Trophoblast cell (in vitro differentiated cells and primary cell): ENCODE measurements around the gene CROCC2.

Source experiments
- DNase-seq, 2 donors: peaks; one replicate each; pipeline ENCODE4 v3.0.0-alpha.2; 2016
- H2AFZ ChIP-seq: 2 replicates; pipeline ENCODE4 v1.6.1; 2013; ENCODE audit warnings: low read length, moderate library complexity, mild to moderate bottlenecking; ENCODE audit not compliant: insufficient read depth, poor library complexity
- H2AK5ac ChIP-seq: 2 replicates; pipeline ENCODE4 v1.6.1; 2013; ENCODE audit warnings: mild to moderate bottlenecking, low read length
- H2BK120ac ChIP-seq: 2 replicates; pipeline ENCODE4 v1.6.1; 2013; ENCODE audit warnings: low read length, mild to moderate bottlenecking, moderate library complexity; ENCODE audit not compliant: insufficient read depth, poor library complexity
- H2BK12ac ChIP-seq: 2 replicates; pipeline ENCODE4 v1.6.1; 2013; ENCODE audit warnings: mild to moderate bottlenecking, low read length, moderate library complexity
- H2BK5ac ChIP-seq: 2 replicates; pipeline ENCODE4 v1.6.1; 2013; ENCODE audit warnings: low read length, low read depth, moderate library complexity, mild to moderate bottlenecking; ENCODE audit not compliant: poor library complexity
- H3K14ac ChIP-seq: 2 replicates; pipeline ENCODE4 v1.6.1; 2013; ENCODE audit warnings: mild to moderate bottlenecking, low read length
- H3K18ac ChIP-seq: 2 replicates; pipeline ENCODE4 v1.6.1; 2013; ENCODE audit warnings: mild to moderate bottlenecking, low read length
- H3K23ac ChIP-seq: 2 replicates; pipeline ENCODE4 v1.6.1; 2013; ENCODE audit warnings: low read length
- H3K27ac ChIP-seq: 2 replicates; pipeline ENCODE4 v1.5.1; 2013; ENCODE audit warnings: low read depth, mild to moderate bottlenecking, inconsistent platforms, low read length, moderate library complexity
- H3K27me3 ChIP-seq: 2 replicates; pipeline ENCODE4 v1.6.1; 2013; ENCODE audit warnings: inconsistent platforms, mild to moderate bottlenecking, low read length, moderate library complexity; ENCODE audit not compliant: insufficient read depth
- H3K36me3 ChIP-seq, 2 experiments: 1 replicate in 1 of 2; 2 replicates in 1 of 2; pipeline ENCODE4 v1.6.1; 2013; ENCODE audit warnings: low read length in 2 of 2, mild to moderate bottlenecking in 2 of 2, moderate library complexity in 1 of 2; ENCODE audit not compliant: insufficient read depth in 2 of 2, control insufficient read depth in 1 of 2
- H3K4ac ChIP-seq: 2 replicates; pipeline ENCODE4 v1.6.1; 2013; ENCODE audit warnings: low read depth, mild to moderate bottlenecking, low read length, moderate library complexity
- H3K4me1 ChIP-seq, 2 experiments: 1 replicate in 1 of 2; 2 replicates in 1 of 2; pipeline ENCODE4 v1.6.1; 2013; ENCODE audit warnings: low read length in 2 of 2, mild to moderate bottlenecking in 2 of 2, moderate library complexity in 1 of 2; ENCODE audit not compliant: insufficient read depth in 2 of 2, control insufficient read depth in 1 of 2
- H3K4me2 ChIP-seq: 2 replicates; pipeline ENCODE4 v1.6.1; 2013; ENCODE audit warnings: inconsistent platforms, mild to moderate bottlenecking, low read length, moderate library complexity
- H3K4me3 ChIP-seq: 2 replicates; pipeline ENCODE4 v1.5.1; 2013; ENCODE audit warnings: mild to moderate bottlenecking, low read depth, low read length, inconsistent platforms
- H3K79me1 ChIP-seq: one replicate; pipeline ENCODE4 v1.6.1; 2013; ENCODE audit warnings: low read length
- H3K79me2 ChIP-seq: 2 replicates; pipeline ENCODE4 v1.6.1; 2013; ENCODE audit warnings: low read length, mild to moderate bottlenecking; ENCODE audit not compliant: control insufficient read depth, insufficient read depth, poor library complexity
- H3K9ac ChIP-seq: 2 replicates; pipeline ENCODE4 v1.6.1; 2013; ENCODE audit warnings: mild to moderate bottlenecking, low read length
- H3K9me3 ChIP-seq: 2 replicates; pipeline ENCODE4 v1.6.1; 2013; ENCODE audit warnings: low read depth, mild to moderate bottlenecking, control low read depth, inconsistent platforms, low read length; ENCODE audit not compliant: insufficient read depth
- H4K12ac ChIP-seq: 2 replicates; pipeline ENCODE4 v1.6.1; 2013; ENCODE audit warnings: low read depth, mild to moderate bottlenecking, low read length, moderate library complexity
- H4K8ac ChIP-seq: 2 replicates; pipeline ENCODE4 v1.6.1; 2013; ENCODE audit warnings: low read depth, mild to moderate bottlenecking, low read length, moderate library complexity
- H4K91ac ChIP-seq: one replicate; pipeline ENCODE4 v1.6.1; 2013; ENCODE audit warnings: low read depth, mild to moderate bottlenecking, low read length, moderate library complexity
- WGBS: extraction: QIAGEN DNeasy Blood & Tissue Kit; methylation state at CpG from one replicate; pipeline ENCODE4 v1.1.7; 2013; ENCODE audit warnings: missing lambda C conversion rate; ENCODE audit not compliant: insufficient read length, insufficient coverage; ENCODE audit errors: extremely low coverage; 5-methylcytosine and 5-hydroxymethylcytosine counted together

CROCC2 gene

DNA sequence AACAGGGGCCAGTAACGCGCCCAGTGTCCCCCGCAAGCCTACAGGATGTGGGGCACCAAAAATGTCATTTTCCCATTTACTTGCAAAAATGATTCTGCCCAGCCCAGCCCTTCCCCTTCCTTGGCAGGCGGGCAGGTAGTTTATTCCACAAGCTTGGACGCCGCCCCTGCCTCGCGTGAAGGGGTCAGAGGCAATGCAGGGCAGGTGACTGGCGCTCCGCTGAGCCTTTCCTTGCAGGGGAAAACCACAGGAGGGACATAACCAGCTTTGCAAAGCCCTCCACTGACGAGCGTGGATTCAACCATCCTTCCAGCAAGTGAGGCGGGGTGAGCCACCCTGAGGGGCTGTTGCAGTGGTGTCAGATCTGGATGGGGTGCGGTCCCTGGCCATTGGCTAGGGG is 15.4 kb upstream of the CROCC2 start:
- no peak overlapping the region for H3K4me2 ChIP-seq

GRCh38 chr2:240891492-240892340 is 14.4 kb upstream of the CROCC2 start:
- Histone ChIP-seq H3K4ac (no peak overlapping the region), H3K79me1 (no peaks in the 10 kb centered on the region), H3K4me3 (no peak overlapping the region), H3K79me2 (no peaks in the 10 kb centered on the region), H4K12ac (no peak overlapping the region), H3K9ac (no peak overlapping the region), H3K4me2 (no peak overlapping the region), H3K9me3 (no peaks in the 10 kb centered on the region), H3K23ac (no peak overlapping the region), H2BK120ac (no peak overlapping the region), H3K27me3 (no peaks in the 10 kb centered on the region), H4K8ac (no peak overlapping the region), H4K91ac (no peak overlapping the region), H3K36me3 (no peaks in the 10 kb centered on the region), H3K14ac (no peak overlapping the region), H3K4me1 (peaks cover 31 to 39% of the 10 kb centered on the region in 2 experiments), H3K18ac (no peak overlapping the region), H2BK12ac (no peak overlapping the region), H2BK5ac (no peak overlapping the region), H2AK5ac (no peak overlapping the region), H3K27ac (no peak overlapping the region), H2AFZ (no peak overlapping the region)
- WGBS: no CpG with 5 or more reads among the region's 20 CpGs
- DNase-seq: no peak

More for the DNA sequence above, 15.4 kb upstream of the CROCC2 start:
- Histone ChIP-seq H3K18ac (no peak overlapping the region), H3K79me1 (no peaks in the 10 kb centered on the region), H3K27me3 (no peaks in the 10 kb centered on the region), H2AFZ (no peak overlapping the region), H4K8ac (no peak overlapping the region), H2AK5ac (no peak overlapping the region), H2BK12ac (no peak overlapping the region), H3K36me3 (no peaks in the 10 kb centered on the region), H4K91ac (no peak overlapping the region), H3K9me3 (no peaks in the 10 kb centered on the region), H3K27ac (no peak overlapping the region), H3K4me3 (no peak overlapping the region), H3K9ac (no peak overlapping the region), H3K4me1 (peaks cover 26 to 31% of the 10 kb centered on the region in 2 experiments), H2BK5ac (no peak overlapping the region), H3K14ac (no peak overlapping the region), H4K12ac (no peak overlapping the region), H3K23ac (no peak overlapping the region), H2BK120ac (no peak overlapping the region), H3K79me2 (no peaks in the 10 kb centered on the region), H3K4ac (no peak overlapping the region)
- WGBS: no CpG with 5 or more reads among the region's 14 CpGs
- DNase-seq: no peak

DNA sequence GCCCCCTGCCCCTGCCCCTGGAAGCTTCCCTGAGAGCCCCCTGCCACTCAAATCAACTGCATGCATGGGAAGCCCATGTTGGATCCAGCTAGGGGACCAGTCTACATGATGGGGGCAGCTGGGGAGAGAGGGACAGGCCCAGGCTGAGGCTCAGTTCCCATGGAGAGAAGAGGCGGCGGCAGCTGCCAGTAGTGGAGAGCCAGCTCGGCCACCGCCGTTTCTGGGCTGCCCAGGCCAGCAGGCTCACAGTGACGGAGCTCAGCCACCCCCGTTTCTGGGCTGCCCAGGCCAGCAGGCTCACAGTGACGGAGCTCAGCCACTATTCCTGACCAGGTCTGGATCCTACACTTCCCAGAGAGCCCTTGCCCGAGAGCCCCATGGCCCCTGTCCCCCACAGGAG is 13.8 kb upstream of the CROCC2 start:
- H2AFZ ChIP-seq: no peak overlapping the region
- H3K18ac ChIP-seq: no peak overlapping the region
- no CpG with 5 or more reads among the region's 9 CpGs for WGBS
- DNase-seq: no peak
- H3K4me3 ChIP-seq: no peak overlapping the region
- no peak overlapping the region for H3K14ac ChIP-seq
- H2BK5ac ChIP-seq: no peak overlapping the region
- H2BK12ac ChIP-seq: no peak overlapping the region
- H3K27me3 ChIP-seq: no peaks in the 10 kb centered on the region
- H3K9ac ChIP-seq: no peak overlapping the region
- H4K91ac ChIP-seq: no peak overlapping the region
- no peak overlapping the region for H3K4me2 ChIP-seq
- H3K4me1 ChIP-seq: peaks cover 31 to 39% of the 10 kb centered on the region in 2 experiments
- no peak overlapping the region for H3K4ac ChIP-seq
- no peak overlapping the region for H3K23ac ChIP-seq
- no peaks in the 10 kb centered on the region for H3K9me3 ChIP-seq
- no peaks in the 10 kb centered on the region for H3K79me1 ChIP-seq
- no peak overlapping the region for H4K12ac ChIP-seq
- H3K27ac ChIP-seq: no peak overlapping the region
- no peak overlapping the region for H2AK5ac ChIP-seq
- no peak overlapping the region for H2BK120ac ChIP-seq
- H3K36me3 ChIP-seq: no peaks in the 10 kb centered on the region
- H4K8ac ChIP-seq: no peak overlapping the region
- H3K79me2 ChIP-seq: no peaks in the 10 kb centered on the region

DNA sequence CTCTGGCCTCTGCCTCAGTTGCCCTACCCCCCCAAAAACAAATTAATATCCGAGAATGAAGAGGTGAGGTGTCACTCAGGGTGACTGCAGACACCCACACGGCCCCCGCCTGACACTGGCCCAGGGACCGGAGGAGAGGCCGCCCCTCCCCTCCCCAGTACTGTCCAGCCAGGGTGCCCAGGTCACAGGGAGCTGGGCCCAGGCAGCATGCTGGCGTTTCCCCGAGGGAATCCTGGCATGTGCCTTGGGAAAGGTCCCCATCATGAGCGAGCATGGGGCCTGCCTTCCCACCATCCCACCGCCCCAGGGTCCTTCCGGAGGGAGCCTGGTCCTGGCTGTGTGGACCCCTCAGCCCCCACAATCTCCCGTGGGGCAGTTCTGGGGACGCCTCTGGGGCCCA is 13.2 kb upstream of the CROCC2 start:
- Histone ChIP-seq H3K27me3 (no peaks in the 10 kb centered on the region), H3K79me2 (no peaks in the 10 kb centered on the region), H3K4me2 (peak overlapping the region; percentile 26), H2AK5ac (no peak overlapping the region), H2BK5ac (no peak overlapping the region), H3K27ac (no peak overlapping the region), H4K8ac (no peak overlapping the region), H3K4me1 (peaks cover 31 to 39% of the 10 kb centered on the region in 2 experiments), H2AFZ (no peak overlapping the region), H3K79me1 (no peaks in the 10 kb centered on the region), H4K91ac (no peak overlapping the region), H2BK120ac (no peak overlapping the region), H3K18ac (no peak overlapping the region), H4K12ac (no peak overlapping the region), H3K9ac (no peak overlapping the region), H3K36me3 (no peaks in the 10 kb centered on the region), H3K23ac (no peak overlapping the region), H3K4me3 (no peak overlapping the region), H3K14ac (no peak overlapping the region), H3K9me3 (no peaks in the 10 kb centered on the region), H3K4ac (no peak overlapping the region), H2BK12ac (no peak overlapping the region)
- WGBS: no CpG with 5 or more reads among the region's 12 CpGs
- DNase-seq: no peak
